ENCODE data around the gene SQSTM1. TPM values are rescaled to one million over a fixed set of nuclear protein-coding genes. Genes with fewer than 3 reads are reported as not detected.

The SQSTM1 gene
- total RNA-seq = 400 and 451 TPM in 2 replicates
- total RNA-seq (2013) = 137 TPM
- polyA plus RNA-seq = 72.2 and 175 TPM in 2 replicates
- polyA minus RNA-seq = 424 and 1,788 TPM in 2 replicates

- H3K27me3 Mint-ChIP-seq = no peaks in the 10 kb centered on the region
- CTCF ChIA-PET = interaction anchor here (0.9 to 2.5 kb wide), 8 partner anchors 12 to 154 kb away, joined by 3 to 24 read pairs (median 3); partner anchors contain the start of gene MGAT4B
- peak within 1 kb of the TSS; percentile 98 for H3K27ac Mint-ChIP-seq
- TF ChIP-seq CTCF (IDR thresholded peaks at IDR 0.05) (no peak), EZH2 (IDR thresholded peaks at IDR 0.05; ENCODE audit: borderline replicate concordance, insufficient read depth, low read depth, low read length, poor library complexity, severe bottlenecking) (no peak)
- peaks cover 2 to 28% of the 10 kb centered on the region in 2 experiments for H3K36me3 ChIP-seq (replicated peaks in 1 of 2; ENCODE audit: control extremely low read depth in 1 of 2, control insufficient read depth in 1 of 2, extremely low read depth in 1 of 2, insufficient read depth in 2 of 2, low read length in 1 of 2)
- H3K9me3 ChIP-seq (ENCODE audit: control extremely low read depth in 1 of 3, control insufficient read depth in 2 of 3, insufficient read depth in 1 of 3, low read length in 2 of 3) = peaks cover 0 to 3% (median 0%) of the 10 kb centered on the region in 3 donors
- H3K27me3 ChIP-seq (replicated peaks in 1 of 4; ENCODE audit: control extremely low read depth in 1 of 4, control insufficient read depth in 3 of 4, insufficient read depth in 4 of 4, low read length in 3 of 4) = peaks cover 0 to 6% (median 0%) of the 10 kb centered on the region in 4 experiments
- peaks cover 57% of the 10 kb centered on the region for H3K4me1 Mint-ChIP-seq
- H3K9me3 Mint-ChIP-seq (ENCODE audit: insufficient read depth) = no peaks in the 10 kb centered on the region
- peaks cover 50% of the 10 kb centered on the region for H4K20me1 ChIP-seq (ENCODE audit: control insufficient read depth, insufficient read depth, low read length, poor library complexity, severe bottlenecking)
- peak within 1 kb of the TSS; percentile 98 for H3K4me2 ChIP-seq (replicated peaks; ENCODE audit: low read depth, low read length, poor library complexity, severe bottlenecking)
- ATAC-seq (ENCODE audit: low read depth) (peak; percentile 54), DNase-seq (peak; percentile 93)
- H3K9ac ChIP-seq (ENCODE audit: low read length) = peak within 1 kb of the TSS; percentile 98
- peak within 1 kb of the TSS; percentile 66 for H2AFZ ChIP-seq (ENCODE audit: insufficient read depth, low read depth, low read length, poor library complexity, severe bottlenecking)
- H3K4me3 Mint-ChIP-seq = peak within 1 kb of the TSS; percentile 98
- H3K4me3 ChIP-seq (ENCODE audit: control extremely low read depth in 1 of 5, extremely low read depth in 1 of 5, insufficient read depth in 1 of 5, low read depth in 2 of 5, low read length in 4 of 5) = peak within 1 kb of the TSS; percentile 22 to 94 (median 81)
- H3K4me1 ChIP-seq (ENCODE audit: control insufficient read depth in 2 of 2, insufficient read depth in 2 of 2, low read length in 2 of 2) = peaks cover 40 to 52% of the 10 kb centered on the region in 2 donors
- POLR2A ChIA-PET = interaction anchor here (0.5 to 3.4 kb wide), 10 partner anchors 8 to 212 kb away, joined by 3 to 44 read pairs (median 7); partner anchors contain the start of genes HNRNPH1, MAML1, MGAT4B and MRNIP
- under 1% methylated on average over 81 of the region's 81 CpGs for WGBS (ENCODE audit: insufficient coverage)
- intact Hi-C loops (cut with micrococcal nuclease) = loop anchor here (1.0 kb wide), 3 partner anchors 9 to 122 kb away; partner anchors contain the start of genes CANX and MRNIP
- peak within 1 kb of the TSS; percentile 91 to 98 for H3K27ac ChIP-seq (ENCODE audit: low read length in 2 of 2)
- H3K79me2 ChIP-seq (ENCODE audit: control insufficient read depth, insufficient read depth, low read length) = peaks cover 62% of the 10 kb centered on the region
These were observed at the start of gene SQSTM1 for GRCh38 chr5:179820483-179821297. TSS of gene SQSTM1 (plus strand) at chr5:179820905. CDS start at chr5:179820937, 32 bp downstream.

Measured in B cell (primary cell).